Endothelial cell (in vitro differentiated cells): Measurements from ENCODE around the gene TJAP1. TPM values are rescaled to one million over a fixed set of nuclear protein-coding genes. Genes with fewer than 3 reads are reported as not detected.

Source experiments
- DNase-seq: peaks from one replicate; pipeline ENCODE4 v3.0.0; 2021; ENCODE audit warnings: low spot score
- H3K27ac Mint-ChIP-seq: one replicate; pipeline ENCODE4 v1.8.0; 2021; ENCODE audit warnings: mixed read lengths, inconsistent platforms; ENCODE audit not compliant: unreplicated experiment
- H3K27me3 Mint-ChIP-seq: one replicate; pipeline ENCODE4 v1.8.0; 2021; ENCODE audit warnings: mild to moderate bottlenecking, moderate library complexity, mixed read lengths, inconsistent platforms; ENCODE audit not compliant: unreplicated experiment
- H3K36me3 Mint-ChIP-seq: one replicate; pipeline ENCODE4 v1.8.0; 2021; ENCODE audit warnings: mild to moderate bottlenecking, low read depth, mixed read lengths, inconsistent platforms; ENCODE audit not compliant: unreplicated experiment
- H3K4me1 Mint-ChIP-seq: one replicate; pipeline ENCODE4 v1.8.0; 2021; ENCODE audit warnings: mild to moderate bottlenecking, mixed read lengths, inconsistent platforms; ENCODE audit not compliant: unreplicated experiment
- H3K4me3 Mint-ChIP-seq: one replicate; pipeline ENCODE4 v1.8.0; 2021; ENCODE audit warnings: mild to moderate bottlenecking, mixed read lengths, inconsistent platforms; ENCODE audit not compliant: unreplicated experiment
- H3K9me3 Mint-ChIP-seq: one replicate; pipeline ENCODE4 v1.8.0; 2021; ENCODE audit warnings: mixed read lengths, inconsistent platforms; ENCODE audit not compliant: unreplicated experiment
- total RNA-seq: library from RNA; stranded (reverse); fragmentation: NEBNext Ultra II Directional; extraction: Animal tissue kit (Norgen Biotek cat#: 25700); gene quantifications from one replicate; pipeline ENCODE4 v1.2.1, GENCODE V29; 2021; ENCODE audit not compliant: unreplicated experiment
- TF ChIP-seq, protein P1 (sequence below): fragments of 200-600 bp; sonication (generic); IDR thresholded peaks from one replicate; pipeline ENCODE4 v1.5.0; 2021; ENCODE audit warnings: antibody characterized with exemption; ENCODE audit not compliant: unreplicated experiment

Gene TJAP1
- total RNA-seq, 1 donor from 2014 or later: 41.8 TPM

DNA sequence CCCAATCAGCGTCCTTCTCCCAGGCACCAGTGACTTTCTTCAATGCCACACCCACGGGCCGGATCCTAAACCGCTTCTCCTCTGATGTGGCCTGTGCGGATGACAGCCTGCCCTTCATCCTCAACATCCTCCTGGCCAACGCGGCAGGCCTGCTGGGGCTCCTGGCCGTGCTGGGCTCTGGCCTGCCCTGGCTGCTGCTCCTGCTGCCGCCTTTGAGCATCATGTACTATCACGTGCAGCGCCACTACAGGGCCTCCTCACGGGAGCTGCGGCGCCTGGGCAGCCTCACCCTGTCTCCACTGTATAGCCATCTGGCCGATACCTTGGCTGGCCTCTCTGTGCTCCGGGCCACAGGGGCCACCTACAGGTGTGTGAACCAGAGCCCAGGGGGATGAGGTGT lies 31.8 kb upstream of the TJAP1 start:
- no peak overlapping the region for H3K4me3 Mint-ChIP-seq
- no peaks in the 10 kb centered on the region for H3K9me3 Mint-ChIP-seq
- peaks cover 44% of the 10 kb centered on the region for H3K36me3 Mint-ChIP-seq
- peaks cover 6% of the 10 kb centered on the region for H3K4me1 Mint-ChIP-seq
- no peak overlapping the region for H3K27ac Mint-ChIP-seq
- H3K27me3 Mint-ChIP-seq: peaks cover 3% of the 10 kb centered on the region
- TF ChIP-seq, protein P1, sequence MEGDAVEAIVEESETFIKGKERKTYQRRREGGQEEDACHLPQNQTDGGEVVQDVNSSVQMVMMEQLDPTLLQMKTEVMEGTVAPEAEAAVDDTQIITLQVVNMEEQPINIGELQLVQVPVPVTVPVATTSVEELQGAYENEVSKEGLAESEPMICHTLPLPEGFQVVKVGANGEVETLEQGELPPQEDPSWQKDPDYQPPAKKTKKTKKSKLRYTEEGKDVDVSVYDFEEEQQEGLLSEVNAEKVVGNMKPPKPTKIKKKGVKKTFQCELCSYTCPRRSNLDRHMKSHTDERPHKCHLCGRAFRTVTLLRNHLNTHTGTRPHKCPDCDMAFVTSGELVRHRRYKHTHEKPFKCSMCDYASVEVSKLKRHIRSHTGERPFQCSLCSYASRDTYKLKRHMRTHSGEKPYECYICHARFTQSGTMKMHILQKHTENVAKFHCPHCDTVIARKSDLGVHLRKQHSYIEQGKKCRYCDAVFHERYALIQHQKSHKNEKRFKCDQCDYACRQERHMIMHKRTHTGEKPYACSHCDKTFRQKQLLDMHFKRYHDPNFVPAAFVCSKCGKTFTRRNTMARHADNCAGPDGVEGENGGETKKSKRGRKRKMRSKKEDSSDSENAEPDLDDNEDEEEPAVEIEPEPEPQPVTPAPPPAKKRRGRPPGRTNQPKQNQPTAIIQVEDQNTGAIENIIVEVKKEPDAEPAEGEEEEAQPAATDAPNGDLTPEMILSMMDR: no peak
- DNase-seq: no peak

DNA sequence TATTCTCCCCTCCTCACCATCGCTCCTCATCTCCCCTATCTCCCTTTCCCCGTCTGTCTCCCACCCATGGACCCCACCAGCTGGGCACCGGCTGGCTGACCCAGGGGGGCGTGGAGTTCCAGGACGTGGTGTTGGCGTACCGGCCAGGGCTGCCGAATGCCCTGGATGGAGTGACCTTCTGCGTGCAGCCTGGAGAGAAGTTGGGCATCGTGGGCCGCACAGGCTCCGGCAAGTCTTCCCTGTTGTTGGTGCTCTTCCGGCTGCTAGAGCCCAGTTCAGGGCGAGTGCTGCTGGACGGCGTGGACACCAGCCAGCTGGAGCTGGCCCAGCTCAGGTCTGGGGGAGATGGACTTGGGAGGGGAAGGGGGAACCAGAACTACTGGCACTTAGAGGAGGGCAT lies 29.8 kb upstream of the TJAP1 start:
- no peaks in the 10 kb centered on the region for H3K9me3 Mint-ChIP-seq
- H3K36me3 Mint-ChIP-seq: peaks cover 46% of the 10 kb centered on the region
- peaks cover 5% of the 10 kb centered on the region for H3K27me3 Mint-ChIP-seq
- H3K27ac Mint-ChIP-seq: peak overlapping the region; percentile 76
- no peak for DNase-seq
- peaks cover 6% of the 10 kb centered on the region for H3K4me1 Mint-ChIP-seq
- peak overlapping the region; percentile 74 for H3K4me3 Mint-ChIP-seq
- TF ChIP-seq, protein P1: no peak

DNA sequence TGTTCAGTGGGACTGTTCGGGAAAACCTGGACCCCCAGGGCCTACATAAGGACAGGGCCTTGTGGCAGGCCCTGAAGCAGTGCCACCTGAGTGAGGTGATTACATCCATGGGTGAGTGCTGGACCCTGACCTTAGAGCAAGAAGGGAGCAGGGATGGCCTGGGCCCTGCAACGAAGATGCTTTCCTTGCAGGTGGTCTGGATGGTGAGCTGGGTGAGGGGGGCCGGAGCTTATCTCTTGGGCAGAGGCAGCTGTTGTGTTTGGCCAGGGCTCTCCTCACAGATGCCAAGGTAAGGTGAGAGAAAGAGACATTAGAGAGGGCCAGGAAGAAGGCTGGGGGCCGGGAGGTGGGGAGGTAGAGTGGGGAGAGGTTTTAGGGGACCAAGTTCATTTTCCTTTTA lies 28.5 kb upstream of the TJAP1 start:
- Mint-ChIP-seq H3K27me3 (peaks cover 5% of the 10 kb centered on the region), H3K36me3 (peaks cover 44% of the 10 kb centered on the region), H3K4me1 (peaks cover 5% of the 10 kb centered on the region), H3K4me3 (peak overlapping the region; percentile 78), H3K27ac (no peak overlapping the region), H3K9me3 (no peaks in the 10 kb centered on the region)
- DNase-seq: no peak
- TF ChIP-seq, protein P1: no peak

DNA sequence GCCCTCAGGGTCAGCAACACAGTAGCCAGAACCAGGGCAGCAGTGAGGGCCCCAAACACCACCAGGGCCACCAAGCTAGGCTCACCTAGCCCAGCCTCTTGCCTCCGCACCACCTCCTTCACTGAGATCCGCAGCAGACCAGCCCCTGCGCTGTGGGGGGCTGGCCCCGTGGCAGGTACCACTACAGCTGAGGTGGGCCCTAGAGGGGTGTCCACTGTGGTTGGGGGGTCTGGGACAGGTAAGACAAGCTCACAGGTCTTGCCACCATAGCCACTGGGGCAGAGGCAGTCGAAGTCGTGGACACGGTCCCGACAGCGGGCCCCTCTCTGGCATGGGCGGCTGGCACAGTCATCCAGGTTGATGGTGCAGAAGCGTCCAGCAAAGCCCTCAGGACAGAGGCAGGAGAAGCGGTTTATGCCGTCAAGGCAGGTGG lies 26.7 kb upstream of the TJAP1 start:
- H3K4me3 Mint-ChIP-seq: no peak overlapping the region
- TF ChIP-seq, protein P1: no peak
- no peaks in the 10 kb centered on the region for H3K9me3 Mint-ChIP-seq
- DNase-seq: no peak
- H3K4me1 Mint-ChIP-seq: peaks cover 4% of the 10 kb centered on the region
- H3K27ac Mint-ChIP-seq: no peak overlapping the region
- H3K27me3 Mint-ChIP-seq: peaks cover 7% of the 10 kb centered on the region
- H3K36me3 Mint-ChIP-seq: peaks cover 45% of the 10 kb centered on the region

DNA sequence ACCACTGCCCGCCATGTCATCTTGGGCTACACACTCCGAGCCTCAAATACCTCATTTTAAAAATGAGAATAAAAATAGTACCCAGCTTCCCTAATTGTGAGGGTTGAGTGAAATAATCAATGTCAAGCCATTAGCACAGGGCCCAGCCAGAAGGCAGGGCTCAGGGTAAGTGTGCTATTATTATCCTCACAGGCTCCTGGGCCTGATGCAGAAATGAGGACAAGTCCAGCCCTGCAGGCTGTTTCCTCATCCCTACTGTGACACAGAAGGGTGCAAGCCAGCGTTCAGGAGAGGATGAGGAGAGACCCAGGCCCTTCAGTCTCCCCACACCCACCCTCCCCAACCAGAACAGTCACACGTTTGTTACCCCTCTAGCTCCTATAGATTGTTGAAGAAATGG lies 26.0 kb upstream of the TJAP1 start:
- Mint-ChIP-seq H3K27me3 (peaks cover 7% of the 10 kb centered on the region), H3K4me1 (peaks cover 8% of the 10 kb centered on the region), H3K4me3 (no peak overlapping the region), H3K27ac (no peak overlapping the region), H3K9me3 (no peaks in the 10 kb centered on the region), H3K36me3 (peaks cover 44% of the 10 kb centered on the region)
- no peak for DNase-seq
- TF ChIP-seq, protein P1: no peak
